Colonic mucosa (tissue), 4 donors: Measurements from ENCODE around the gene AEBP1. TPM values are rescaled to one million over a fixed set of nuclear protein-coding genes. Genes with fewer than 3 reads are reported as not detected.

Source experiments
- DNase-seq: peaks from one replicate; pipeline ENCODE4 v3.0.0-alpha.2; 2020
- H3K27ac ChIP-seq: fragments of 200-600 bp; one replicate; pipeline ENCODE4 v1.8.0; 2021
- H3K27me3 ChIP-seq: fragments of 200-600 bp; one replicate; pipeline ENCODE4 v1.8.0; 2021
- H3K36me3 ChIP-seq: fragments of 200-600 bp; one replicate; pipeline ENCODE4 v1.8.0; 2021
- H3K4me1 ChIP-seq: fragments of 200-600 bp; one replicate; pipeline ENCODE4 v1.8.0; 2021; ENCODE audit warnings: mild to moderate bottlenecking
- H3K4me3 ChIP-seq: fragments of 200-600 bp; one replicate; pipeline ENCODE4 v1.8.0; 2021
- H3K9ac ChIP-seq, 2 donors: one replicate each; pipeline ENCODE4 v1.7.0; 2013; ENCODE audit warnings: control low read depth in 2 of 2, low read depth in 2 of 2, low read length in 2 of 2
- H3K9me3 ChIP-seq: fragments of 200-600 bp; one replicate; pipeline ENCODE4 v1.8.0; 2021
- intact Hi-C: fragments of 100-400 bp; cut with DNase I; formaldehyde crosslinking; loops from one replicate; pipeline ENCODE4 v1.14.1; 2022
- total RNA-seq, 2 donors: library from RNA; stranded (reverse); fragmentation: NEBNext Ultra II Directional in 1 of 2; extraction: Animal tissue kit (Norgen Biotek cat#: 25700) in 1 of 2; gene quantifications; one replicate each; pipeline ENCODE4 v1.2.1, GENCODE V29; 2021
- TF ChIP-seq, protein P1 (sequence below): fragments of 200-600 bp; IDR thresholded peaks from one replicate; pipeline ENCODE4 v1.8.0; 2022; ENCODE audit warnings: antibody characterized with exemption, mild to moderate bottlenecking
- donor health status: healthy.
- donor health status: DM: no; HTN: no; CAD: no.
- donor health status: DM: no; HTN: no; CAD: no.

The AEBP1 gene
- total RNA-seq, 2 donors from 2014 or later, result 21.4 to 30.4 TPM

DNA sequence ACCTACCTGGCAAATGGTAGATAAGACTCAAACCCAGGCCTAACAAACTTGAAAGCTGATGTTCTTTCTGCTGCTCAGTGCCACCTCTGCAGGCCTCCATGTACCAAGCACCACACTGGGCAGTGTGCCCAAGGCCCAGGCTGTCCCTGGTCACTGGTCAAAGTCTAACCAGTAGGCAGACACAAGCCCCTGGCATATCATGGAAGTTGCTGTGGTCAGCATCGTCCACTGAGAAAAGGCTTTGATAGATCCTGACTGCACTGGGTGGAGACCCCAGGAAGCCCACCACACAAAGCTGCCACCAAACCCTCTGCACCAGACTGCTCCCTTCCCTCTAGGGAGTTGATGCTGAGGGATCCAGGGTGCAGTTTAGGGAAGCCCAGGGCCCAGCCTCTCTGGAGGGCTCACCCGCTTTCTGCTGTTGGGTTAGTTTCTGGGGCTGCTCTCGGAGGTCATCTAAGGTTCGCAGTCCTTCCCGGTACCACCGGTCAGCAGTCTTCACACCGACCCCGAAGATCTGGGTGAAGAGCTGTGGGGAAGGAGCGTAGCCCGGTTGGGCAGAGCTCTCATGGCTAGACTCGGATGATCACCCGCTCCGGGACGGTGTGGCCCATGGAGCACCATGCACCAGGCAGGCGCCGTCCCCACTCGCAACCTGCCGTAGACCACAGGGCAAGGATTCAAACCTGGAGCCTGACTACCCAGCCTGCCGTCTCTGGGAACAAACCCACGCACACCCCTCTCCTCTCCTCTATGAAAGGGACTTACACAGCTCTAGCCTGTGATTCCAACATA is 27.8 kb upstream of the AEBP1 start:
- no peak overlapping the region for H3K9ac ChIP-seq
- no peak for DNase-seq
- TF ChIP-seq, protein P1, sequence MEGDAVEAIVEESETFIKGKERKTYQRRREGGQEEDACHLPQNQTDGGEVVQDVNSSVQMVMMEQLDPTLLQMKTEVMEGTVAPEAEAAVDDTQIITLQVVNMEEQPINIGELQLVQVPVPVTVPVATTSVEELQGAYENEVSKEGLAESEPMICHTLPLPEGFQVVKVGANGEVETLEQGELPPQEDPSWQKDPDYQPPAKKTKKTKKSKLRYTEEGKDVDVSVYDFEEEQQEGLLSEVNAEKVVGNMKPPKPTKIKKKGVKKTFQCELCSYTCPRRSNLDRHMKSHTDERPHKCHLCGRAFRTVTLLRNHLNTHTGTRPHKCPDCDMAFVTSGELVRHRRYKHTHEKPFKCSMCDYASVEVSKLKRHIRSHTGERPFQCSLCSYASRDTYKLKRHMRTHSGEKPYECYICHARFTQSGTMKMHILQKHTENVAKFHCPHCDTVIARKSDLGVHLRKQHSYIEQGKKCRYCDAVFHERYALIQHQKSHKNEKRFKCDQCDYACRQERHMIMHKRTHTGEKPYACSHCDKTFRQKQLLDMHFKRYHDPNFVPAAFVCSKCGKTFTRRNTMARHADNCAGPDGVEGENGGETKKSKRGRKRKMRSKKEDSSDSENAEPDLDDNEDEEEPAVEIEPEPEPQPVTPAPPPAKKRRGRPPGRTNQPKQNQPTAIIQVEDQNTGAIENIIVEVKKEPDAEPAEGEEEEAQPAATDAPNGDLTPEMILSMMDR, result no peak
- no peak overlapping the region for H3K27ac ChIP-seq
- H3K4me1 ChIP-seq, result peaks cover 35% of the 10 kb centered on the region
- no peaks in the 10 kb centered on the region for H3K27me3 ChIP-seq
- H3K4me3 ChIP-seq, result no peak overlapping the region
- H3K9me3 ChIP-seq, result no peaks in the 10 kb centered on the region
- peaks cover 25% of the 10 kb centered on the region for H3K36me3 ChIP-seq
- intact Hi-C loops, result no loop called here

DNA sequence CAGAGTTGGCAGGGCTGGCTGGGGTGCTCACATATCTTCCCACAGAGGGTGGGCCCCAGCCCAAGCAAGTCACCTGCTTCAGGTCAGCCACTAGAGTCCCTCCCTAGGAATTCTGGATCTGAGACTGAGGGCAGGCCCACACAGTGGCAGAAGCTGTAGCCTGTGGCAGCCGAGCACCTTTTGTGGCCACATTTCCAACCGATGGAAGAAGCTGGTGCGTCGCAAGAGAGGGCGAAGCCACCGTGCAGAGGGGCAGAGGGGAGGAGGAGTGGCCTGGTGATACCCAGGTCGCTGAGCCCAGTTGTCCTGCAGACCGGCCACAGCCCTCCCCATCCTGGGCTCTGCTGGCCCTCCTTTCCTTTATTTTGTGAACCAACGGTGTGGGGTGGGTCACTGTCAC is 27.1 kb upstream of the AEBP1 start:
- TF ChIP-seq, protein P1, result no peak
- H3K4me3 ChIP-seq, result no peak overlapping the region
- H3K27me3 ChIP-seq, result no peaks in the 10 kb centered on the region
- H3K9me3 ChIP-seq, result no peaks in the 10 kb centered on the region
- peaks cover 25% of the 10 kb centered on the region for H3K36me3 ChIP-seq
- no peak for DNase-seq
- peaks cover 31% of the 10 kb centered on the region for H3K4me1 ChIP-seq
- intact Hi-C loops, result no loop called here
- no peak overlapping the region for H3K27ac ChIP-seq
- H3K9ac ChIP-seq, result no peak overlapping the region

DNA sequence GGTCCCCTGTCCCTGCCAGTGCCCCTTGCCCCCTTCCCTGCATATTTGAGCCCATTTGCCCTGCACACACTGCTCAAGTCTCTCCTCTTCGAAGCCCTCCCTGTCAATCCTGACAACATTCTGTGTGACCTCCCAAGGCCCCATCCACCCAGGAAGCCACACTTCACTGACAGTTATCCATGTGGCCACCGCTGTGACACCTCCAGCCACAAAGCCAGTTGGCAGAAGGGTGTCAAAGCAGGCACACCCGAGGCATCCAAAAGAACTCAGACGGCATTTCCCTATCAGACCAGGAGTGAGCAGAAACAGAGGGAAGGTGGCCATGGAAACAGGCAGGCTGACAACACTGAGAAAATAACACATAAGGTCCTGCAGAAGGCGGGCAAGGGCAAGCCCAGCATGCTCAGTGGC is 26.5 kb upstream of the AEBP1 start:
- TF ChIP-seq, protein P1, result no peak
- intact Hi-C loops, result no loop called here
- H3K27ac ChIP-seq, result no peak overlapping the region

GRCh38 chr7:44078521-44078920 is 25.6 kb upstream of the AEBP1 start:
- peaks cover 25% of the 10 kb centered on the region for H3K36me3 ChIP-seq

More for the DNA sequence above, 26.5 kb upstream of the AEBP1 start:
- Histone ChIP-seq H3K27me3 (no peaks in the 10 kb centered on the region), H3K4me1 (peaks cover 24% of the 10 kb centered on the region), H3K4me3 (no peak overlapping the region), H3K9ac (no peak overlapping the region), H3K9me3 (no peaks in the 10 kb centered on the region), H3K36me3 (peaks cover 25% of the 10 kb centered on the region)
- DNase-seq, result no peak

GRCh38 chr7:44079331-44080021 is 24.7 kb upstream of the AEBP1 start:
- TF ChIP-seq, protein P1, result no peak
- intact Hi-C loops, result loop anchor here (5.0 kb wide), 1 partner anchor 43 kb away; the partner anchor contains the start of gene POLD2
- no peak overlapping the region for H3K27ac ChIP-seq
- H3K4me1 ChIP-seq, result peaks cover 7% of the 10 kb centered on the region
- peaks cover 25% of the 10 kb centered on the region for H3K36me3 ChIP-seq
- H3K9ac ChIP-seq, result no peak overlapping the region
- H3K27me3 ChIP-seq, result no peaks in the 10 kb centered on the region
- H3K9me3 ChIP-seq, result no peaks in the 10 kb centered on the region
- no peak overlapping the region for H3K4me3 ChIP-seq
- DNase-seq, result no peak

More at GRCh38 chr7:44078521-44078920, 25.6 kb upstream of the AEBP1 start:
- TF ChIP-seq, protein P1, result no peak
- no peak overlapping the region for H3K9ac ChIP-seq
- no peak overlapping the region for H3K4me3 ChIP-seq
- no peaks in the 10 kb centered on the region for H3K27me3 ChIP-seq
- DNase-seq, result no peak
- intact Hi-C loops, result no loop called here
- no peak overlapping the region for H3K27ac ChIP-seq
- no peaks in the 10 kb centered on the region for H3K9me3 ChIP-seq
- peaks cover 16% of the 10 kb centered on the region for H3K4me1 ChIP-seq
